ELF-1 (cell line): Measurements from ENCODE around the gene HIRA.
"Not testable (repeated sequence)": the region's sequence is repeated elsewhere in the genome, so short reads cannot be mapped to it uniquely, and the experiment has no call there.

Experiments used
- DNase-seq: peaks from one replicate; pipeline ENCODE4 v3.0.0-alpha.2; 2016; ENCODE audit warnings: low read depth, low spot score

The HIRA gene

DNA sequence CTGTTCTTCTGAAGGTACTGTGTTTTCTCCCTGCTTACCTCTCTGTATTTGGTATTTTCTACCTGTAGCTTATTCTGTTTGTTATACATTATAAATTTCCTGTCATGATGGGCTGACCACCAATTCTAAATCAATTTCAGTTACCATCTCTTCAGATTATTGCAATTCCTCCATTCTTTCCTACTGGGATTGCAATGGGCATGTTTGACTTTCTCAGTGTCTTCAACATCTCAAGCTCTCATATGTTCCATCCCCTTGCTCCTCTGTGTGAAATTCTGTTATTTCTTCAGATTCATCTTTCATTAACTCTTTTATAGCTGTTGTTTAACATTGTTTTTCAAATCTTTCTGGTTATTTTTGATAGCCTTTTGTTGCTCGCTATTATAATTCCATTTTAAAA is 31.5 kb upstream of the HIRA start:
- no peak for DNase-seq

DNA sequence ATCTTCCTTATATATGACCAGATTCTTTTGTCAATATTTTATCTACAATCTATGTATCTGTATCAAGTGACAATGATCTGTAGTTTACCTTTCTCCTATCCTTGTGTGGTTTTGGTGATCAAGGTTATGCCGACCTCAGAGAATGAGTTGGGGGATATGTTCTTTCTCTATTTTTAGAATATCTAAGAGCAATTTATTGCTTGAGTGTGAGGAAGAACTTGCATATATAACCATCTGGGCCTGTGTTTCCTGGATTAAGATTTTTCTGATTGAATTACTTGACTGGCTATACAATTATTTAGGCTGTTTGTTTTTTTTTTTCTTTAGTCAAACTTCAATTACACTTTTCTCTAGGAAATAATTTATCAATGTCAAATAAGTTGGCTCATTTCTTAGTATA is 30.0 kb upstream of the HIRA start:
- no peak for DNase-seq

GRCh38 chr22:19460036-19460435 is 28.5 kb upstream of the HIRA start:
- DNase-seq, result no peak

GRCh38 chr22:19457828-19458428 is 26.4 kb upstream of the HIRA start:
- DNase-seq, result no peak

DNA sequence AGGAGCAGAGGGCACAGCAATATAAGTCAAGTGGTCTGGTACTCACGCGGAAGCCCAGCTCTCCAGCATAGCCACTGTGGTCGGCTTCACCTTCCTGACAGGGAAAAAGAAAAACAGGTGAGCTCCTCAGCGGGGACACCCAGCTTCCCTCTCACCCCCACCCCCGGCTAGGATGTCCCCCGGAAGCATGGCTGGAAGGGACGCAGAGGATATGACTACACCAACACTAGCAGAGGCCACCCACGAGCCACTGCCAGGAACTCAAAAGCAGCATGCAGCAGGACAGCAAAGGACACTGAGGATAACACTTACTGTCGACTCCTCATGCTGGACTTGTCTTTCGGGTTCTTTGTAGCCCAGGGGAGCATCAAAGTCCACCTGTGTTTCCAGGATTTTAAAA is 25.0 kb upstream of the HIRA start:
- DNase-seq, result no peak

DNA sequence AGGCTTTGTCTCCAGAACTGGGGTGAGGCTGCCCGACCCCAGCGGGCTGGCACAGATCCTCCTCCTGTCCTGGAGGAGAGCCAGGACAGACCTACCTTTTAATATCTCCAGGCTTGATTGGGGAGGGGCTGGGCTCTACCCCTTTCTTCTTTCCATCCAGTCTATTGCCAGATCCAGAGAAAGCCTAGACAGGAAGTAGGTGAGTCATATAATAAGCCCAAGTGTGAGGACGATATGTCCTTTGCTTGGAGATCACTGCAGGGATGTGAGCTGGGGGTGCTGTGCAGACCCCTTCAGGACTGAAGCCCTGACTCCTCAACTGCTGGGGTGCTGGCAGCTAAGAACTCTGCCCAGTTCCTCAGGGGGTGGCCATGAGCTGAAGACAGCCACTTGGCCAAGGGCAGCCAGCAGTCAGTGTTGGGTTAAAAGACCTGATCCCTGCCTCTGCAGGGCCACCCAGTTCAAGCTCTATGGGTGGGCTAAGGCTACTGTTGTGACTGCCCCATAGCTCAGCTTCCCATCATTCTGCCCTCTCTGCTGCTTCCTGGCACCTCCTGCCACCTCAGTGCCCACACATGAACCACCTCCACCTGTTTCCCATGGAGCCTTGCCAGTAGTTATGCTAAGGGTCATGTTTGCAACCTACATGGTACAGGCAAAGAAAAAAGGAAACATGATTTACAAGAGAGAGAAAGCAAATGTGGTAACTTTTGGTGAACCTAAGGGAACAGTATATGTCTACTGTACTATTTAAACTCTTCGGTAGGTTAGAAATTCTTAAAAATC is 24.2 kb upstream of the HIRA start:
- DNase-seq, result no peak

DNA sequence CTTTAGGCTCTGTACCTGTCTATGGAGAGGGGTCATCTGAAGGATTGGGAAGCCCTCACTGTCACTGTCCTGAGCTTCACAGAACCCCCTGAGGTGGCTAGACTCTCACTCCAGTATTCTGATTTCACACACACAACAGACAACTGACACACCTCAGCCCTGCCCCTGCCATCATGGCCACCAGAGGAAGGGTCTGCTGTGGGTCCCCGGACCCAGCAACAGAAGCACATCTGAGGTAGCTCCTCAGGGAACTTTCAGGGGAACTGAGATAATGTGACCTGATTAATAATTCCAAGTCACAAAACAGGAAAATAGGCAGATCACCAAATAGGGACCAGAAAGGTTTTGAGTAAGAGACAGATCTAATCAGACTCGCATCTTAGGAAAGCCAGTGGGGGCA is 23.5 kb upstream of the HIRA start:
- DNase-seq, result no peak

DNA sequence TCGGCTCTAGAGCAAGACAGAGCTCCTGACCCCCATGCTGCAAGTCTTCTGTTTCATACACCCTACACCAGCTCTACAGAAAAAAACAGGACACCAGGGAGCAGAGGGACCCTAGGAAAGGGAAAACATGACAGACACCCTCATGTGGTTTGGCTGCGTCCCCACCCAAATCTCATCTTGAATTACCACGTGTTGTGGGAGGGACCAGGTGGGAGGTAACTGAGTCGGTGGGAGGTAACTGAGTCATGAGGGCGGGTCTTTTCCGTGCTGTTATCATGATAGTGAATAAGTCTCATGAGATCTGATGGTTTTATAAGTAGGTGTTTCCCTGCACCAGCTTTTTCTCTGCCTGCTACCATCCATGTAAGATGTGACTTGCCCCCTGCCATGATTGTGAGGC is 22.6 kb upstream of the HIRA start:
- no peak for DNase-seq

- no peak for DNase-seq
These were observed 22.2 kb upstream of the HIRA start for GRCh38 chr22:19453718-19454117.

DNA sequence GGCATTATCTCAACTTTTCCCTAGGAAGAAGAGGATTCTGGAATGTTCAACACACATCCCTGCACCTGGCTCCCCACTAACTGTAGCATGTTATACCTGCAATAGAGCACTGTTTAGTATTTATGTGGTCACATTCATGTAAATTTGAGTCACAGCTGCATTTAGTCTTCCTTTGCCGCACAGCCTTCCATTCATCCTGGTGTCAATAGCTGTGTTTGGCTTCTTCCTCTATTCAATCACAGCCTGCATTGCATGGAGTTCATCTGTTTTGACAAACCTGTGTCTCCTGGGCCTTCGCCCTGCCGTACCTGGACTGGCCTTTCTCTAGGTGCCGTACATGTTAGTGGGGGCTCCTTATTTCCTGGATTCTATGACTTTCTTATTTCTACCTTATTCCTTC is 20.0 kb upstream of the HIRA start:
- no peak for DNase-seq

DNA sequence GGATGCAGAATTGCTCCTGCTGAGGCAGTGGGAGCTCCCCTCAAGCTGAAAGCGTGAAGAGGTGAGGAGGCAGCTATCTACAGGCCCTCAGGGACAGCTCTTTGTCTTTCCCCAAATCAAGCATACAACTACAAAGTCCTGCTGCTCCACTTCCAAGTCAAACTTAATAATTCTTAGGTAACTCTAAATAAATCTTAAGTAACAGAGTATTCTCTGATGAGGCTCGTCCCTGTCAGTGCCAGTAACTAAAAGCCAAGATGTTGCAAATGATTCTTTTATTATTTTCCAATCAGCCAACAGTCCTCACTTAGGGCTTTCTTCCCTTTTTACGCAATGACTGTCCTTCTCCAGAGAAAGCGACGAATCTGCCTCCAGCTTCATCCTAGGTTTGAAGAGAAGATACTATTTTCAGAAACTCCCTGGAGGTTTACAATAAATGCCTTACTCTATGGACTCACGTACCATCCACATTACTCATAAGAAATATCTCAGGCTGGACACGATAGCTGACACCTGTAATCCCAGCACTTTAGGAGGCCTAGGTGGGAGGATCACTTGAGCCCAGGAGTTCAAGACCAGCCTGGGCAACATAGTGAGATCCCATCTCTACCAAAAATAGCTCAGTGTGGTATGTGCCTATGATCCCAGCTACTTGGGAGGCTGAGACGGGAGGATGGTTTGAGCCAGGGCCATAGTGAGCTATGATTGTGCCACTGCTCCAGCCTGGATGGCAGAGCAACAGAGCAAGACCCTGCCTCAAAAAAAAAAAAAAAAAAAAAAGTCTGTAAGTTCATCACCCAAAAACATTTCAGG is 19.0 kb upstream of the HIRA start:
- DNase-seq, result no peak

DNA sequence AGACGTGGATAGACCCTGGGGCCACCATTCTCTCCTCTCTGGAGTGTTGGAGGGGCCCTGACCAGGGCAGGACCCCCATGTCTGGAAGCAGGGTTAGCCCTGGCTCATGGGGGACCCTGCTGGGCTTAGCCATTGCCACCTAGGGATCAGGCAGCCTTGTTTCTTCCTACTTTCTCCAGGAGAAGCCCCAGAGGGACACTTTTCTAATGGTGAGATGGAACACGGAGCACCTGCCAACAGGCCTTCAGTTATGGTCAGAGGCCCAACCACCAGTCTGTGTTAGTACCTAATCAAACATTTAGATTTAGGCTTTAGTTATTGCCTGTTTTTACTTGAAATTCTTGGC is 17.9 kb upstream of the HIRA start:
- DNase-seq, result no peak

GRCh38 chr22:19448739-19449421 is 17.3 kb upstream of the HIRA start:
- DNase-seq, result peak; percentile 18

GRCh38 chr22:19448076-19448607 is 16.6 kb upstream of the HIRA start:
- DNase-seq, result no peak

GRCh38 chr22:19447330-19448075 is 16.0 kb upstream of the HIRA start, which contains the start of gene C22orf39:
TSS of gene C22orf39 (minus strand) at chr22:19447711. CDS start at chr22:19447688, 23 bp downstream.
- peak; percentile 97 for DNase-seq

- peak; percentile 74 for DNase-seq
These were observed 15.2 kb upstream of the HIRA start for GRCh38 chr22:19446603-19447329.

DNA sequence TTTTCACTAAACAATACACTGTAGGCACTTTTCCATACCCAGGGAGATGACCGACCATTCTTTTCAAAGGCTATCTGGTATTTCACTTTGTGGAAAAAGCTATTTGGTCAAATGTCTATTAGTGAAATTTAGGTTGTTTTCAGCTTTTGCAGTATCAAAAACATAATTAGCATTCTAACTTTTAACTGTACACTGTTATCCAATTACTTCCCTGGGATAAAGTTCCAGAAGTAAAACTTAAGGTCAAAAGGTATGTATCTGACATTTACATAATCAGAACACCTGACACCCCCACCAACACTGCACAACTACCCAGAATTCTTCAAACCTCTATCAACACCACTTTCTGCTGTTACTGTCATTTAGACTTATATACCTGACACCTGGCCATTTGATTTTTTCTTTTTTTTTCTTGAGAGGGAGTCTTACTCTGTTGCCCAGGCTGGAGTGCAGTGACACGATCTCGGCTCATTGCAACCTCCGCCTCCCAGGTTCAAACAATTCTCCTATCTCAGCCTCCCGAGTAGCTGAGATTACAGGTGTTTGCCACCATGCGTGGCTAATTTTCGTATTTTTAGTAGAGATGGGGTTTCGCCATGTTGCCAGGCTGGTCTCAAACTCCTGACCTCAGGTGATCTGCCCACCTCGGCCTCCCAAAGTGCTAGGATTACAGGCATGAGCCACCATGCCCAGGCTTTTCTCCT is 13.9 kb upstream of the HIRA start:
- DNase-seq, result not testable (repeated sequence)

- no peak for DNase-seq
These were observed 12.1 kb upstream of the HIRA start for GRCh38 chr22:19443544-19444211.

DNA sequence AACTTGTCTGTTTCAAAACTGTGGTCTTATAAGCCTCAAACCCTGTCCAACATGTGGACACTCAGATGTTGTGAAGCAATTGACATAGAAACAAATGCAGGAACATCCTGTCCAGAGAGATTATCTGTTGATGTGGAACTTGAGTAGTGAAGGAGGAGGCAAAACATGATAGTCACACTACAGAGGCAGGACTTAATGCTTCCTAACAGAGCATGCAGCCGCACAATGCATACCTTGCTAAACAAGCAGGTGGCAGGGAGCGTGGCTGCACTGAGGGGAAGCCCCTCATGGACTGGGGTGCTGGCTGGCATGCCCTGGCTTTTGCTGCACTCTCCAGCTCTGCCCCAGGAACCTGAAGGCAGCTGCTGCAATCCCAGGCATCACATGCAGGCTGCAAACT is 10.6 kb upstream of the HIRA start:
- DNase-seq, result no peak
